22Rv1 (cell line): ENCODE results near the gene DCC.

Experiments used
- ZFX ChIP-seq: fragments of 450-650 bp; IDR thresholded peaks from 2 replicates; pipeline ENCODE4 v1.6.1; 2017; ENCODE audit warnings: antibody characterized with exemption, borderline replicate concordance
- TF ChIP-seq, protein P1 (sequence below): fragments of 450-650 bp; IDR thresholded peaks from 2 replicates; pipeline ENCODE4 v1.5.1; 2017; ENCODE audit warnings: mild to moderate bottlenecking

DNA sequence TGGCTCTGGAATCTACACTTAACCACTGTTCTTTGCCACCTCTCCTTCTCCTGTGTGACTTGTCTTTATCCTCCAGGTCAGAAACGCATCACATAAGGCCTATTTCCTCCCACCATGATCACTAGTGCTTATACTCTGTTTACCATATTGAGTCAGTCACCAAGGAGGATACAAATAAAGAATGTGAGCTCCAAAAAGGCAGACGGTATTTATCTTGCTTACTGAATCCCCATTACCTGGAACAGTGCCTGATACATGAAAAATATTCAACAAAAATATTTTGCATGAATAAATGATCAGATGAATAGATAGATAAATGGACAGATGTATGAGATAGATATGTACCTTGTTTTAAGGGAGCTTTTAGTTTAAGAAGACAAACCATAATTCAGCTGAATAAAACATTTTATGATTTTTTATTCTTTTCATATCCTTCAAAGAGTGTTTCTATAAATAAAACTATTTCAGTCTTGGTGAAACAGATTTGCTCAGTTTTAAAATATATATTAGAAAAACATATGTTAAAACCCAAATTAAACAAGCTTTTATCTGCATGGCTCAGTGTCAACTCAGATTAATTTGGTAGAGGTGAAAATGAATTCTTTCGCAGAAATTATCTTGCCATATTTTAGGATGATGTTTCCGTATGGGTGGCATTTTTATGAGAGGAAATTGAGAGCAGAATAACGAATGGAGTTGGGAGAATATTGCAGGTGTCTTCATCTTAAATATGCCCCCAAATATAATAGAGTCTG is 799.9 kb downstream of the DCC start:
- no peak for TF ChIP-seq ZFX
- TF ChIP-seq, protein P1, sequence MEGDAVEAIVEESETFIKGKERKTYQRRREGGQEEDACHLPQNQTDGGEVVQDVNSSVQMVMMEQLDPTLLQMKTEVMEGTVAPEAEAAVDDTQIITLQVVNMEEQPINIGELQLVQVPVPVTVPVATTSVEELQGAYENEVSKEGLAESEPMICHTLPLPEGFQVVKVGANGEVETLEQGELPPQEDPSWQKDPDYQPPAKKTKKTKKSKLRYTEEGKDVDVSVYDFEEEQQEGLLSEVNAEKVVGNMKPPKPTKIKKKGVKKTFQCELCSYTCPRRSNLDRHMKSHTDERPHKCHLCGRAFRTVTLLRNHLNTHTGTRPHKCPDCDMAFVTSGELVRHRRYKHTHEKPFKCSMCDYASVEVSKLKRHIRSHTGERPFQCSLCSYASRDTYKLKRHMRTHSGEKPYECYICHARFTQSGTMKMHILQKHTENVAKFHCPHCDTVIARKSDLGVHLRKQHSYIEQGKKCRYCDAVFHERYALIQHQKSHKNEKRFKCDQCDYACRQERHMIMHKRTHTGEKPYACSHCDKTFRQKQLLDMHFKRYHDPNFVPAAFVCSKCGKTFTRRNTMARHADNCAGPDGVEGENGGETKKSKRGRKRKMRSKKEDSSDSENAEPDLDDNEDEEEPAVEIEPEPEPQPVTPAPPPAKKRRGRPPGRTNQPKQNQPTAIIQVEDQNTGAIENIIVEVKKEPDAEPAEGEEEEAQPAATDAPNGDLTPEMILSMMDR: no peak
